Activated T-helper 9 cell treated with anti-CD3 and anti-CD28 coated beads, Interleukin-2, amount 50 U/mL, for 16 hours (primary cell): ENCODE measurements around the gene SBF2.
"Not testable (repeated sequence)": the region's sequence is repeated elsewhere in the genome, so short reads cannot be mapped to it uniquely, and the experiment has no call there.

ENCODE experiments used
- DNase-seq: peaks from one replicate; pipeline ENCODE4 v3.0.0-alpha.2; 2020; ENCODE audit warnings: low read depth

The SBF2 gene

GRCh38 chr11:10197091-10197490 lies 96.9 kb downstream of the SBF2 start:
- DNase-seq, result no peak

GRCh38 chr11:10192036-10192435 lies 102.0 kb downstream of the SBF2 start:
- DNase-seq, result no peak

- no peak for DNase-seq
Measured at GRCh38 chr11:10181811-10182210, 112.2 kb downstream of the SBF2 start.

GRCh38 chr11:10164621-10165020 lies 129.4 kb downstream of the SBF2 start:
- DNase-seq, result no peak

- no peak for DNase-seq
Measured at GRCh38 chr11:10162222-10162621, 131.8 kb downstream of the SBF2 start.

GRCh38 chr11:10160350-10160749 lies 133.7 kb downstream of the SBF2 start:
- DNase-seq, result no peak

- no peak for DNase-seq
Measured at GRCh38 chr11:10158461-10158860, 135.6 kb downstream of the SBF2 start.

GRCh38 chr11:10155793-10156490 lies 138.1 kb downstream of the SBF2 start:
- no peak for DNase-seq

GRCh38 chr11:10150800-10151199 lies 143.2 kb downstream of the SBF2 start:
- DNase-seq, result no peak

- DNase-seq, result no peak
Measured at GRCh38 chr11:10149553-10149952, 144.5 kb downstream of the SBF2 start.

- DNase-seq, result no peak
Measured at GRCh38 chr11:10147195-10147594, 146.8 kb downstream of the SBF2 start.

- no peak for DNase-seq
Measured at GRCh38 chr11:10144954-10145353, 149.1 kb downstream of the SBF2 start.

GRCh38 chr11:10139656-10140055 lies 154.4 kb downstream of the SBF2 start:
- DNase-seq, result no peak

- no peak for DNase-seq
Measured at GRCh38 chr11:10139143-10139542, 154.9 kb downstream of the SBF2 start.

GRCh38 chr11:10134975-10135481 lies 159.0 kb downstream of the SBF2 start:
- no peak for DNase-seq

- DNase-seq, result not testable (repeated sequence)
Measured at GRCh38 chr11:10134226-10134625, 159.8 kb downstream of the SBF2 start.

GRCh38 chr11:10133251-10133650 lies 160.8 kb downstream of the SBF2 start:
- DNase-seq, result not testable (repeated sequence)

- DNase-seq, result no peak
Measured at GRCh38 chr11:10130875-10131274, 163.1 kb downstream of the SBF2 start.

GRCh38 chr11:10129184-10129583 lies 164.8 kb downstream of the SBF2 start:
- DNase-seq, result not testable (repeated sequence)

GRCh38 chr11:10125522-10126133 lies 168.4 kb downstream of the SBF2 start:
- no peak for DNase-seq

GRCh38 chr11:10122326-10123197 lies 171.5 kb downstream of the SBF2 start:
- no peak for DNase-seq

- no peak for DNase-seq
Measured at GRCh38 chr11:10118865-10119264, 175.2 kb downstream of the SBF2 start.
